22Rv1 (cell line): ENCODE data around the gene RFPL1.

Experiments
- ZFX ChIP-seq: fragments of 450-650 bp; IDR thresholded peaks from 2 replicates; pipeline ENCODE4 v1.6.1; 2017; ENCODE audit warnings: antibody characterized with exemption, borderline replicate concordance
- TF ChIP-seq, protein P1 (sequence below): fragments of 450-650 bp; IDR thresholded peaks from 2 replicates; pipeline ENCODE4 v1.5.1; 2017; ENCODE audit warnings: mild to moderate bottlenecking

DNA sequence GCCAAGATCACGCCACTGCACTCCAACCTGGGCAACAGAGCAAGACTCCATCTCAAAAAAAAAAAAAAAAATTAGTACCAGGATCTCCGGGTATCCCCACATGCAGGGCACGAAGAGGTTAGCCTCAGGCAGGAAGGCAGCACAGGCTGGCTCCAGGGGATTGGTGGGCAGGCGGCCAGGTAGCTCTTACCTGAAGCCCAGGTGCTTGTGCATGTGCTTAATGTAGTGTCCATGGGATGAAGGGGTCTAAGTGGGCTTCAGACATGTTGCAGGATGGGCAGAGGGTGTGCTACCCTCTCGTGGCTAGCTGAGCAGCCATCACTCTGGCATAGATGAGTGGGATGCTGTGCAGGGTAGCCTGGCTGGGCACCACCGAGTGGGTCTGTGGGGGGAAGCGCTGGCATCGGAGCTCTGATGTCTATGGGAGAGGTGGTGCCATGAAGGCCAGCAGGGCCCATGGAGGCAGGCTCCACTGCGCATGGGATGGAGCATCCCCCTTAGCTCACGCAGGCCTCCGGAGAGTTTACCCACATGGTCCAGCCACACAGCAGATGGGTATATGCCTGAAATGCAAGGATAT lies 11.0 kb downstream of the RFPL1 start:
- TF ChIP-seq, protein P1, sequence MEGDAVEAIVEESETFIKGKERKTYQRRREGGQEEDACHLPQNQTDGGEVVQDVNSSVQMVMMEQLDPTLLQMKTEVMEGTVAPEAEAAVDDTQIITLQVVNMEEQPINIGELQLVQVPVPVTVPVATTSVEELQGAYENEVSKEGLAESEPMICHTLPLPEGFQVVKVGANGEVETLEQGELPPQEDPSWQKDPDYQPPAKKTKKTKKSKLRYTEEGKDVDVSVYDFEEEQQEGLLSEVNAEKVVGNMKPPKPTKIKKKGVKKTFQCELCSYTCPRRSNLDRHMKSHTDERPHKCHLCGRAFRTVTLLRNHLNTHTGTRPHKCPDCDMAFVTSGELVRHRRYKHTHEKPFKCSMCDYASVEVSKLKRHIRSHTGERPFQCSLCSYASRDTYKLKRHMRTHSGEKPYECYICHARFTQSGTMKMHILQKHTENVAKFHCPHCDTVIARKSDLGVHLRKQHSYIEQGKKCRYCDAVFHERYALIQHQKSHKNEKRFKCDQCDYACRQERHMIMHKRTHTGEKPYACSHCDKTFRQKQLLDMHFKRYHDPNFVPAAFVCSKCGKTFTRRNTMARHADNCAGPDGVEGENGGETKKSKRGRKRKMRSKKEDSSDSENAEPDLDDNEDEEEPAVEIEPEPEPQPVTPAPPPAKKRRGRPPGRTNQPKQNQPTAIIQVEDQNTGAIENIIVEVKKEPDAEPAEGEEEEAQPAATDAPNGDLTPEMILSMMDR = no peak
- TF ChIP-seq ZFX = no peak
